Measurements from ENCODE around the gene SAMD1.

Gene SAMD1

GRCh38 chr19:14088634-14089411, 1.7 kb downstream of the SAMD1 start:
- DNase-seq, result no peak

DNA sequence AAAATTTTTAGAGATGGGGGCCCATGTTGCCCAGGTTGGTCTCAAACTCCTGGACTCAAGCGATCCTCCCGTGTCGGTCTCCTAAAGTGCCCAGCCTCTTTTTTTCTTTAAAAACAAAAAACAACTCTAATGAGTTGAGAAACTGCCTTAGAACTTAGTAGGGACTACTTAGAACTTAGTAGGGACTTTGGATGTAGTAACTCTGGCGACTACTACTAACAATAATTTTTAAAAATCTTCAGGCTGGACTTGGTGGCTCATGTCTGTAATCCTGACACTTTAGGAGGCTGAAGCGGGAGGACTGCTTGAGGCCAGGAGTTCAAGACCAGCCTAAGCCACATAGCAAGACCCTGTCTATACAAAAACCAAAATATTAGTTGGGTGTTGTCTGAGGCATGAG, 4.5 kb downstream of the SAMD1 start:
- no peak for DNase-seq

- DNase-seq, result no peak
Measured at GRCh38 chr19:14085309-14085995, 5.1 kb downstream of the SAMD1 start, which contains the start of gene C19orf67. Gene C19orf67 (minus strand): TSS chr19:14085783. CDS start chr19:14085627, 156 bp downstream.

- no peak for DNase-seq
Measured at GRCh38 chr19:14082675-14082960, 7.9 kb downstream of the SAMD1 start.

DNA sequence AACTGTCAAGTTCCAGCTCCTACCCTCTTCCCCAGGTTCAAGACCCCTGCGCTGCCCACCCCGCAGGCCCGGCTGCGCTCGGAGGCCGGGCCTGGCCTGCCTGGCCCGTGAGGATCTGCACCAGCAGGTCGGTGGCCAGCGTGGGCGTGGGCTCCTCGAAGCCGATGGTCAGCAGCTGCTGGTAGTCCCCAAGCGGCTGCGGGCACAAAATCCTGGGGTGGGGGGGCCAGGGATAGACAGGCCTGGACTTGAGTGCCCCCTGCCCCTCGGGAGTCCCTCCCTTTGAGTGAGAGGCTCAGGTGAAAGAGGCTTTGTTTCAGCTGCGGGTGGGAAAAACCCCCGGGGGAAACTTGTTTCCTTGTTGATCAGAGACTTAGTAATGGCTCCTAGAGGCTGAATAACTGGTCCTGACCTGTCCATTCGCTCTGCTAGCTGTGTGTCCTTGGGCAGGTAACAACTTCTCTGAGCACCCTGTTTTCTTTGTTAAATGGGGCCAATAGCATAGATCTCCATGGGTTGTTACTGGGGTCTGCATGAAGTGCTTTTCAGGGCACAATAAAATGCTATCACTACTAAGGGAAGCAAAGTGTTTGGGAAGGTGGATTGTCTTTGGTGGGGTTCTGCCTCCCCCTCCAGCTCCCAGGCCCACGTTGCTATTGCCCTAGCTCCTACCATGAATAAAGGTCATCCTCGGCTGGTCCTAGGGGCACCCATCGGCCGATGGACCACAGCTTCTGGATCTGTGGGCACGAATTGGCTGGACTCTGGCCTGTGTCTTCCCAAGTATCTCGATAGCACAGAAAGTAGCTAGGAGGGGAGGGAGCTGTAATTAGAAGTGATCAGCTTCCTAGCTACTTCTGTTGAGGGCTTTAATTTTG, 8.5 kb downstream of the SAMD1 start:
- no peak for DNase-seq

DNA sequence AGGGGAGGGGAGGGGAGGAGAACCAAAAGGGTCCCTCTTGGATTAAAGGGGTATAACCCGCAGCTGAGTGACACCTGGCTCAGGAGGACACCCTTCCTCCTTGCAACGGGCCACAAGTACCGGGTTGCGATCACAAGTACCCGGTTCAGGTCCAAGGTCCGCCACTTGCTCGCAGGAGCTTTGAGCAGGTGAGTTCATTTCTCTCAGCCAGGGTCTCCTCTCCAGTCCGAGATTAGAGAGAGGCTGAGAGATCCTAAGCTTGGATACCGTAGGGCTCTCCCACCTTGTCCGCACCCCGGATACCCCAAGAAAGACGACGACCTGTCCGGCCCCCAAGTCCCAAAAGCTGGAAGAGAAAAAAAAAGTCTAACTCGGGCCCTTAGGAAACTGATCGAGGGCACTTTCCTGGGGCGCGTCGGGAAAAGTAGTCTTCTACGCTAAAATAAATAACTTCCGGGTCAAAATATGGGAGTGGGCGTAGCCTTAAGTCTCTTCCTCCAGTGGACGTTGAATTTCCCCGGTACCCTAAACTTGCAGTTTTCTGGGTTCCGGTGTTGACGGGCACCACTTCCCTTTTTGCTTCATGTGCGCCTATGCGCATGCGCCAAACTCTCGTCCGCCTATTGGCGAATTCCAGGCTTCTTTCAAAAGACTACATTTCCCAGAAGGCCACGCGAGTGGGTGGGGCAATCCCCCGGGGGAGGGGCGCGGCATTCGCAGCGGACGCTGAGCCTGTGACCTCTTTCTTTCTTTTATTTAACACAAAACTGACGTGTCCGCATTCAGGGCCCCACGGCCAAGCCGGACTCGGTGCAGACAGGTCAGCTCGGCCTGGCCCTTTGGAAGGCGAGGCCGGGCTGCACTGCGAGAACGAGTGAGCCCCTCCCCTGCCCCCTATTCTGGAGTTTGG, 9.4 kb downstream of the SAMD1 start:
- DNase-seq, result peak; percentile 99

DNA sequence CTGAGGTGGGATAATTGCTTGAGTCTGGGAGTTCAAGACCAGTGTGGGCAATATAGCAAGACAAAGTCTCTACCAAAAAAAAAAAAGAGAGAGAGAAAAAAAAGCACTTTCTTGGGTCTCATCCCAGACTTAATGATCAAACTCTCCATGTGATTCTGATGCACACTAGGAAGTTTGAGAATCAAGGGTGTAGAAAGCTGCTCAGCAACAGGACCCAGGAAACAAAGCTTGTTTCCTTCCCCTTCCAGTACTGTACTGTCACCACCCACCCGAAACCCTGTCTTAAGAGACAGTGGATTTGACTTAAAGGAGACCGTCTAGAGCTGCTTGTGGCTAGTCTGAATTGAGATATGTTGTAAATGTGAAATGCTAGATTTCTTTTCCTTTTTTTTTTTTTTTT, 12.1 kb downstream of the SAMD1 start:
- no peak for DNase-seq

- DNase-seq, result peak; percentile 57
Measured at GRCh38 chr19:14073925-14074838, 16.4 kb downstream of the SAMD1 start.

GRCh38 chr19:14073261-14073924, 17.2 kb downstream of the SAMD1 start:
- DNase-seq, result peak; percentile 67

DNA sequence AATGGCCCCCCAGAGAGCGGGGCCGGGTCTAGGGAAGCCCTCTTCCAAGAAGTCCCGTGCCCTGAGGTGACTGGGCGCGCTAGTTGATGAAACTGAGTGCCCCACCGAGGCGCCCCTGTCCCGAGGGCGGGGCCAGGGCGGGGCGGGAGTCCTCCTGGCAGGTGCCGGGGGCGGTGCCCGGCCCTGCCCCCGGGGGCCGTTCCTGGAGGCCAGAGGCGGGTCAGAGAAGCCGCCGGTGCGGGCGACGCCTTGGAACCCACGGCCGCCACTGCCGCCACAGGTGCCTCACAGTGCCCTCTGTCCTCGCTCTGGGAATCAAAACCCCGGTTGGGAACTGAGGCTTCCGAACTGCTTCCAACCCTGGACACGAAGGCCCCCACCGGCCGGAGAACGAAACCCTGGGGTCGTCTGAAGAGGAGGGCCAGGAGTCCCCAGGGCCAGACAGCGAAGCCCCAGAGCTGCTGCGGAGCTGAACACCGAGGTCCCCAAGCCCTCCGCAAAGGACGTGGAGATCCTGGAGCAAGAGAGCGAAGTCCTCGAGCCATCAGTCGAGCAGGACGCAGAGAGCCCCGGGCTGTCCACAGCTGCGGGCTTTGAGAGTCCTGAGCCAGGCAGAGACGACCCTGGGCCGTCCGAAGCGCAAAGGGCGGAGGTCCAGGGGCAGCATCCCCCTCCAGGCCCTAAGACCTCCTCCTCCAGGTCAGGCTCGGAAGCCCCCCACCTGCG, 17.9 kb downstream of the SAMD1 start, which contains the start of gene MISP3:
Gene MISP3 (plus strand): TSS at position 252 of the 726 bp plus-strand sequence. CDS start 524 bp downstream, outside the sequence.
- DNase-seq, result peak; percentile 60

DNA sequence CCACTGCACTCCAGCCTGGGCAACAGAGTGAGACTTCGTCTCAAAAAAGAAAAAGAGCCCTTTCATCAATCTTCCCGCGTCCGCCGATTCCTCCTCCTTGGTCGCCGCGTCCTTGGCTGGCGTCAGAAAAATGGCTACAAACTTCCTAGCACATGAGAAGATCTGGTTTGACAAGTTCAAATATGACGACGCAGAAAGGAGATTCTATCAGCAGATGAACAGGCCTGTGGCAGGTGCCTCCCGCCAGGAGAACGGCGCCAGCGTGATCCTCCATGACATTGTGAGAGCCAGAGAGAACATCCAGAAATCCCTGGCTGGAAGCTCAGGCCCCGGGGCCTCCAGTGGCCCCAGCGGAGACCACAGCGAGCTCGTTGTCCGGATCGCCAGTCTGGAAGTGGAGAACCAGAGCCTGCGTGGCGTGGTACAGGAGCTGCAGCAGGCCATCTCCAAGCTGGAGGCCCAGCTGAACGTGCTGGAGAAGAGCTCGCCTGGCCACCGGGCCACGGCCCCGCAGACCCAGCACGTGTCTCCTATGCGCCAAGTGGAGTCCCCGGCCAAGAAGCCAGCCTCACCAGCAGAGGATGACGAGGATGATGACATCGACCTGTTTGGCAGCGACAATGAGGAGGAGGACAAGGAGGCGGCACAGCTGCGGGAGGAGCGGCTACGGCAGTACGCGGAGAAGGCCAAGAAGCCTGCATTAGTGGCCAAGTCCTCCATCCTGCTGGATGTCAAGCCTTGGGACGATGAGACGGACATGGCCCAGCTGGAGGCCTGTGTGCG, 20.1 kb downstream of the SAMD1 start:
- no peak for DNase-seq

DNA sequence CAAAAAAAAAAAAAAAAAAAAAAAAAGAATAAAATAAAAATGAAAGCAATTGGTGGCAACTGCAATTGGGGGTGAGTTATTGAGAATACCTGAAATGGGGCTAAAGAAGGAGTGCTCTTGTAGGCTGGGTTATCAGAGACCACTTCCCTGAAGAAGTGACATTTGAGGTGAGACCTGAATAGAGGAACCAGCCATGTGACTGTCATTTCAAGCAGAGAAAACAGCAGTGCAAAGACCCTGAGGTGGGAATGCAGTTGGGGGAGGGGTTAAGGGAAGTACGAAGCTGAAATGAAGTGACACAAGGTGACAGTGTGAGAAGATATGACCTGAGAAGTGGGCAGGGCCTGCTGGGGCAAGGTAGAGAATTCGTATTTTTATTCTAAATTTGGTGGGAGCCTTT, 24.4 kb downstream of the SAMD1 start:
- no peak for DNase-seq

DNA sequence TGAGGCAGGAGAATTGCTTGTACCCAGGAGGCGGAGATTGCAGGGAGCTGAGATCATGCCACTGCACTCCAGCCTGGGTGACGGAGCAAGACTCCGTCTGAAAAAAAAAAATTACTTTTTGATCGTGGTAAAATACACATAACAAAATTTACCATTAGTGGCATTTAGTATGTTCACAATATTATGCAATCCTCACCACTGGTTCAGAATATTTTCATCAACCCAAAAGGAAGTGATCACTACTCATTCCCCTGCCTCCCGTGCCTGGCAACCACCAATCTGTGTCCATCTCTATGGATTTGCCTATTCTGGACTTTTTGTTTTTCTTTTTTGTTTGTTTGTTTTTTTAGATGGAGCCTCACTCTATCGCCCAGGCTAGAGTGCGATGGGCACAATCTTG, 27.4 kb downstream of the SAMD1 start:
- no peak for DNase-seq

DNA sequence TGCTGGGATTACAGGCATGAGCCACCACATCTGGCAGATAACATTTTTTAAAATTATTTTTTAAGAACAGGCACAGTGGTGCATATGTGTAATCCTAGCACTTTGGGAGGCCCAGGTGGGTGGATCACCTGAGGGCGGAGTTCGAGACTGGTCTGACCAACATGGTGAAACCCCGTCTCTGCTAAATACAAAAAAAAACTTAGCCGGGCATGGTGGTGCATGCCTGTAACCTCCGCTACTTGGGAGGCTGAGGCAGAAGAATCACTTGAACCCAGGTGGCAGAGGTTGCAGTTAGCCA, 28.0 kb downstream of the SAMD1 start:
- no peak for DNase-seq

DNA sequence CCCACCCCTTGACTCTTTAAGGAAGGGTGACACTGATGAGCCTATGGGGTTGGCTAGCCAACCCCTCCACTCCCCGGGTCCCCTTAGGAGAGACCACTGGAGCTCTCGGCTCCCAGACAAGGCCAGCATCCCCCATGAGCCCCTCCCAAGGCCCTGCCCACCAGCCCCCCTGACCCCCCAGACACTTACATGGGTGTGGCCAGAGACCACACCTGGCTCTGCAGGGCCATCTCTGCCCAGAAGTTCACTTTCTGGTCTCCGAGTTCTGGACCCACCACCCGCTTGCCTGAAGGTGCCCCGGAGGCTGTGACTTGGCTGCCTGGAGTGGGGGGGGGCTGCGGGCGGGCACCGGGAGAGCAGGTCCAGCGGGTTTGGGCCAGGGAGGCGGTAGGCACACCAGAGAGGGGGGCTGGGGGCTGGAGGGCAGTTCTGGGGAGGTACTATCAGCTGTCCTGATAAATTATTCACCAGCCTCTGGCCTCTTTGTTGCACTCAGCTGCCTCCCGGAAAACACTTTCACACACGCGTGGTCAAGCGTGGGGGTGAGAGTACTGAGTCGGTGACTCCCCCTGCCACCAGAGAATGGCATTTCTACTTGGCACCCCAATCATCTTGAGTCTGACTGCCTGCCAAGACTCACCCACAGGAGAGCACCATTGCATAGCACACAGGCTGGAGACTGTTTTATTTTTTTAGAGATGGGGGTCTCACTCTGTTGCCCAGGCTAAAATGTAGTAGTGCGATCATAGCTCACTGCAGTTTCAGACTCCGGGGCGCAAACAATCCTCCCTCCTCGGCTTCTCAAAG, 28.6 kb downstream of the SAMD1 start, which contains the start of gene PALM3:
Gene PALM3 (minus strand): TSS at position 326 of the 807 bp plus-strand sequence. CDS start 96 bp downstream, at position 230.
- DNase-seq, result no peak

- no peak for DNase-seq
Measured at GRCh38 chr19:14061081-14061749, 29.3 kb downstream of the SAMD1 start.

- DNase-seq, result no peak
Measured at GRCh38 chr19:14059652-14060155, 30.8 kb downstream of the SAMD1 start.

Data from NCI-H510A treated with DMSO at 0.1 percent for 48 hours (cell line).